IPS-20b (cell line): ENCODE results near the gene CROCC2.

Experiments
- H3K27ac ChIP-seq: one replicate; pipeline ENCODE4 v1.5.1; 2013; ENCODE audit warnings: low read length
- H3K27me3 ChIP-seq: 2 replicates; pipeline ENCODE4 v1.6.1; 2013; ENCODE audit warnings: mild to moderate bottlenecking, low read length, inconsistent platforms; ENCODE audit not compliant: insufficient read depth
- H3K36me3 ChIP-seq: 2 replicates; pipeline ENCODE4 v1.6.1; 2013; ENCODE audit warnings: low read depth, mild to moderate bottlenecking, inconsistent platforms, low read length, moderate library complexity; ENCODE audit not compliant: insufficient read depth
- H3K4me1 ChIP-seq: 2 replicates; pipeline ENCODE4 v1.6.1; 2013; ENCODE audit warnings: mild to moderate bottlenecking, control low read depth, inconsistent platforms, low read length, moderate library complexity; ENCODE audit not compliant: insufficient read depth
- H3K4me3 ChIP-seq: 2 replicates; pipeline ENCODE4 v1.5.1; 2013; ENCODE audit warnings: mild to moderate bottlenecking, low read length, inconsistent platforms
- H3K9ac ChIP-seq: 2 replicates; pipeline ENCODE4 v1.6.1; 2013; ENCODE audit warnings: low read depth, mild to moderate bottlenecking, inconsistent platforms, low read length, moderate library complexity
- H3K9me3 ChIP-seq: 2 replicates; pipeline ENCODE4 v1.6.1; 2013; ENCODE audit warnings: mild to moderate bottlenecking, low read depth, low read length, inconsistent platforms; ENCODE audit not compliant: insufficient read depth

Gene CROCC2

GRCh38 chr2:240991378-240992263 is 85.5 kb downstream of the CROCC2 start:
- H3K27me3 ChIP-seq = no peaks in the 10 kb centered on the region
- no peaks in the 10 kb centered on the region for H3K36me3 ChIP-seq
- H3K4me3 ChIP-seq = no peak overlapping the region
- no peak overlapping the region for H3K9ac ChIP-seq
- H3K9me3 ChIP-seq = no peaks in the 10 kb centered on the region
- H3K27ac ChIP-seq = no peak overlapping the region
- no peaks in the 10 kb centered on the region for H3K4me1 ChIP-seq

DNA sequence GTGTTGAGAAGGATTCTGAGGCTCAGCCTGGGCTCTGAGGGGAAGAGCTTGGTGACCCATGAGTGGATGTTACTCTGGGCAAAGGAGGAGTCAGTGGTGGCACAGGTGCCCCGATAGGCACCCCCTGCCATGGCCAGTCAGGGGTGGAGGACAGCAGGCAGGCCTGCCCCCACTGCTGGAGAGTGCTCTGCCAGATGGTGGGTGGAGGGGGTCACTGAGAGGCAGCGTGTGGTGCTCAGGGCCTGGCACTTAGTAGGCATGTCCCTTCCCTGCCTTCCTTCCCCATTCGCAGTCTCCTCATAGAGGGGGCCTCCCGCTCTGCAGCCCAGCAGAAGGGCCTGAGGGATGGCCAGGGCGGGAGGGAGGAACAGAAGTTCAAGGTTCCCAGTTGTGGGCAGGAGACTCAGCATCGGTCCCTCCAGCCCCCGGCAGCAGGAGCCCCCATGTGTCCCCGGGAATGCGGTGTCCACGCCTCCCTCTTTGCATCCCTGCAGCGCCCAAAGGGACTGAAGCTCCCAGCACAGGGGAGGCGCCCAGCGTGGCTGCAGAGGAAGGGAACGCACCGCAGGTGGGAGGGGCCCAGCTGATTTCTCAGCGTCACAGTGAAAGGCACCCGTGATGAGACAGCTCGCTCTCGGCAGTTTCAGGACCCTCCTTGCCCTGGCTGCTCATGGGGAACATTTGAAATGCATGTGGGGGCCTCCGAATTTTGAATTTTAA is 86.6 kb downstream of the CROCC2 start:
- Histone ChIP-seq H3K4me3 (no peak overlapping the region), H3K9ac (no peak overlapping the region), H3K4me1 (no peaks in the 10 kb centered on the region), H3K27me3 (peaks cover 9% of the 10 kb centered on the region), H3K36me3 (no peaks in the 10 kb centered on the region), H3K27ac (no peak overlapping the region), H3K9me3 (no peaks in the 10 kb centered on the region)

- Histone ChIP-seq H3K27me3 (peaks cover 12% of the 10 kb centered on the region), H3K4me1 (no peaks in the 10 kb centered on the region)
Observed at GRCh38 chr2:240993446-240994170, 87.5 kb downstream of the CROCC2 start.

DNA sequence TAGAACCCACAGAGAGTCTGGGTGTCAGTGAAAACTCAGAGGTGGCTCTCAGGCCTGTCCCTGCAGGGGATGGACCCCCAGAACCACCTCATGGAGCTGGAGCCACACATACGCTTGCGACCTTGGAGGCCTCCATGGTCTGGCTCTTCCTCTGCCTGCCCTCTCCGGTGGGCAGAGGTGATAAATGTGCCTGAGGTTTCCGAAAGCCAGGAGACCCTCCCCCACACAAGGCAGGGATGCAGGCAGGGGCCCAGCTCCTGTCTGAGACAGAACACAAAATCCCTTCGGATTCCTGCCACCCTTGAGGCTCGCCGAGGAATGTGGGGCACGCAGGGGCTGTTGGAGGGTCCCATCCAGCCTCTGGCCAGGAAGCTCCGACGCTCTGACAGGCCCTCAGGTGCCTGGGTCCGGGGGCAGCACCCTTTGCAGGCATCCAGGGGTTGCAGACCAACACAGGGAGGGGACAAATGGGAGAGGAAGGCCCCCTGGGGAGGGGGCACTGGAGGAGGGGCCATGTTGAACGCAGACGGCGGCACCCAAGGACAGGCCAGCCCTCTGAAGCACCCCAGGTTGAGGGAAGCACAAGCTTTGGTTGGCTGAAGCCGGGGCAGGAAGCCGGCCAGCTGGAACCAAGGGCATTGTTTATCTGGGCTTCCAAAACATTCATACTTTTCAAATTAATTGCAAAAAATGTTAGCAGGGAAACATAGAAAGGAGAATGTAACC is 88.2 kb downstream of the CROCC2 start:
- Histone ChIP-seq H3K4me1 (no peaks in the 10 kb centered on the region), H3K27ac (no peak overlapping the region), H3K4me3 (no peak overlapping the region), H3K27me3 (peaks cover 15% of the 10 kb centered on the region), H3K9ac (no peak overlapping the region), H3K9me3 (no peaks in the 10 kb centered on the region), H3K36me3 (no peaks in the 10 kb centered on the region)

More at GRCh38 chr2:240993446-240994170, 87.5 kb downstream of the CROCC2 start:
- no peaks in the 10 kb centered on the region for H3K36me3 ChIP-seq
- no peak overlapping the region for H3K9ac ChIP-seq
- H3K27ac ChIP-seq = no peak overlapping the region
- no peak overlapping the region for H3K4me3 ChIP-seq
- H3K9me3 ChIP-seq = no peaks in the 10 kb centered on the region

DNA sequence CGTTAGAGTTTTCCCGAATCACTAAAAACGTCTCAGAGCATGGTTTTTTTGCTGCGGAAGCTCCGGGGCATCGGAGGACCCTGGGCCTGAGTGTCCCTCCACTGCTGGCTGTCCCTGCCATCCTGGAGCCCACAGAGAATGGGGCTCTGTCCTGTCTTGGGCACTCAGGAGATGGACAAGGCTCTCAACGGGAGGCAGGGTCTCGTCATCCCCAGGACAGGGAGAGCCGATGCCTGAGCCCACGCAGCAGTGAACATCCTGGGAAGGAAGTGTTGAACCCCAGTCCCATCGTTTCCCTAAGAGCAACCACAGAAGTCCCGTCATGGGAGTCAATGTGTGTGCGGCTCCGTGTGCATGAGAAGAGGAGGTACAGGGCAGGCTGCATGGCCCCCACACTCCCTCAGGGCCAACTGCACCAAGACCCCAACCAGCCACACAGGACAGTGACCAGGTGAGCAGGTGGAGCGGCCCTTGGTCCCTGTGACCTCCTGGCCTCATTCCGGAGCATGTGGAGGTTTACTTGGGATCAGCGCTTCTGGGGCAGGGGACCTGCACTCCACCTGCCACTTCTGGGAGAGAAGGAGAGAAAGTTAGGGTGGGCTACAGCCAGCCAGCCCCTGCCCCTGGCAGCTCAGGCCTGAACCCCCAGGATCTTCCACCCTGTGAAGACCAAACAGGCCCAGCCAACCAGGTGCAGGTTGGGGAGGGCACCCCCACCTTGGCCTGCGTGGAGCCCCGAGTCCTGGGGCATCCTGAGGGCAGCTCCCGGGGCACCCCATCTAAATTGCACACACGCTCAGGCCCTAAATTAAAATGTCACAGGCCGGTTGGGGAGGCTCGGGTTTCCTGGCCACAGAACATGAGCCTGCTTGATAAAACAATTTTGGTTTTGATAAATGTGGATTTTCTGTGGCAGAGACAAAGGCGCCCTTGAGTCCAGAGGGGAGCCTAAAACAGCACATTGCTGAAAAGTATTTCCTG is 89.2 kb downstream of the CROCC2 start:
- Histone ChIP-seq H3K27ac (no peak overlapping the region), H3K27me3 (peaks cover 25% of the 10 kb centered on the region), H3K9me3 (no peaks in the 10 kb centered on the region), H3K36me3 (no peaks in the 10 kb centered on the region), H3K4me1 (no peaks in the 10 kb centered on the region), H3K9ac (no peak overlapping the region), H3K4me3 (no peak overlapping the region)

- Histone ChIP-seq H3K4me1 (no peaks in the 10 kb centered on the region), H3K9me3 (no peaks in the 10 kb centered on the region), H3K9ac (no peak overlapping the region), H3K4me3 (no peak overlapping the region), H3K36me3 (no peaks in the 10 kb centered on the region), H3K27ac (no peak overlapping the region), H3K27me3 (peaks cover 35% of the 10 kb centered on the region)
Observed at GRCh38 chr2:240996161-240996833, 90.2 kb downstream of the CROCC2 start.

- Histone ChIP-seq H3K27ac (no peak overlapping the region), H3K4me3 (no peak overlapping the region), H3K9ac (no peak overlapping the region), H3K36me3 (no peaks in the 10 kb centered on the region), H3K9me3 (no peaks in the 10 kb centered on the region), H3K4me1 (no peaks in the 10 kb centered on the region), H3K27me3 (peaks cover 40% of the 10 kb centered on the region)
Observed at GRCh38 chr2:240996834-240997140, 90.7 kb downstream of the CROCC2 start.

DNA sequence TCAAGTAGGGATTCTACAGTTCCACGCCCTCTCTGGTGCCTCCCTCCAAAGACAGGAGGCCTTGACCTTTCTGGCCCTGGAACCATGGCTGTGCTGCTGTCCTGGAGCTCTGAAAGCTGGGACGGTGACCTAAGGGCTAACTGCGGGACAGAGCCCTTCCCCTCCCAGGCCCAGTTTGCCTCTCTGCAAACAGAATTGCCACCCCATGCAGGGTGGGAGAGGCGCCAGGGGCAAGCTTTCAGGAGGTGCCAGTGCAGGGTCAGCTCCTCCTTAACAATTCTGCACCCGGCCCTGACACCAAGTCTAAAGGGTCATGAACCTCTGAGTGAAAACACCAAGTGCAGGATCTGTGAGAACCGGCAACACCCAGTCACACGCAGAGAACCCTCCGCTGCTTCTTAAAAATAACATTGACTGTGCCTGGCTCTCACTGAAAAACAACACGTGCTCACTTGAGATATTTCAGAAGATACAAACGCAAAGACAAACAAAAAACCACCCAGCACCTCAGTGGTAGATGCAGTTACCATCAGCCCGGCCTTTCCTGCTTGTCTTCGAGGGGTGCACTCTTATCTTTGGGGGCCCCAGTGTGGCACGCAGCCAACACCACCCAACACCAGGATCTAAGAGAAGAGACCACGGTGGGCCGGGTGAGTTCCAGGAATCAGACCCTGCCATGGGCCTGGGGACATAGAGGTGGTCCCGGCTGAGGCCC is 91.2 kb downstream of the CROCC2 start:
- Histone ChIP-seq H3K4me1 (no peaks in the 10 kb centered on the region), H3K4me3 (no peak overlapping the region; the same call in 1 of the 2 replicates), H3K27ac (no peak overlapping the region), H3K36me3 (no peaks in the 10 kb centered on the region), H3K9me3 (no peaks in the 10 kb centered on the region), H3K27me3 (peaks cover 42% of the 10 kb centered on the region), H3K9ac (no peak overlapping the region)

DNA sequence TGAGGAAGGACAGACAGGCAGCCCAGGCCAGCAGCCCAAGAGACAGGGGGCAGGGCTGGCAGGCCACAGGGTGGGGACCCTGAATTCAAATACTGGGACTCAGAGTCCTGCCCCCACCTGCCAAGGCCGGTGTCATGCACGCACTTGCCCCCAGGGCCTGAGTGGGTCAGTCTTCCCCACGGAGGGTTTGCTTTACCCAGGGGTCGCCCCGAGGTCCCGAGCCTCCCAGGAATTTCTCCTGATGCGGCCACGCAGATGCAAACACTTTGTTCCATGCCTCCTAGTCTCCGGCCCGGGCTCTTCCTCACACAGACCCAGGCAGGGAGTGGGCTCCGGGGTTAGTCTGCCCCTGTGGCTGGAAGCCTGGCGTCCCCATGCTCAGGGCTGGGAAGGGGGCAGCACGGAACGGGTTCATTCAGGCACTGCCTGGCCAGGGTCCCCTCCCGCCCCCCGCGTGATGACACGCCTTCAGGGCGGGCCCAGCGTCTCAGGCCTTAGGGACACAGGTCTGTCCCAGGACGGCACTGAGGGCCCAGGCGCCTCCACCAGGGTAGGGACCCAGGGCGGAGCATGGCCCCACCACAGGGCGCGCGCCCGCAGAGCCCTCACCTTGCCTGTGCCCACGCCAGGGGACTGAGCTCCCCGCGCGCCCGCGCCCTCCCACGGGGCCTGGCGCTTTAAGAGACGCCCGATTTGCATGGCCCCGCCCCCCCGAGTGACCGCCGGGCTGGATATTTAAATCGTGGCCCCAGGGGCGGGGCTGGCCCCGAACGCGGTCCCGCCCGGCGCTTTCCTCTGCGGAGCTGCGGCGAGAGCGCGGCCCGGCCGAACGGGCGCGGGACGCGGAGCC is 91.9 kb downstream of the CROCC2 start, which contains the start of gene SNED1:
SNED1 (plus strand) TSS at position 763 of the 850 bp plus-strand sequence. CDS start 220 bp downstream, outside the sequence.
- H3K9me3 ChIP-seq = no peaks in the 10 kb centered on the region
- H3K27me3 ChIP-seq = peaks cover 42% of the 10 kb centered on the region
- no peak within 1 kb of the TSS; the same call in 1 of the 2 replicates for H3K9ac ChIP-seq
- no peaks in the 10 kb centered on the region for H3K36me3 ChIP-seq
- peak within 1 kb of the TSS; percentile 75 for H3K4me3 ChIP-seq
- no peak within 1 kb of the TSS for H3K27ac ChIP-seq
- H3K4me1 ChIP-seq = no peaks in the 10 kb centered on the region
